Activated effector memory CD4-positive, alpha-beta T cell treated with anti-CD3 and anti-CD28 coated beads, Interleukin-2, amount 50 U/mL, for 16 hours (primary cell): ENCODE results near the gene TRIM43.
"Not testable (repeated sequence)": the region's sequence is repeated elsewhere in the genome, so short reads cannot be mapped to it uniquely, and the experiment has no call there.

Experiments
- DNase-seq: peaks from one replicate; pipeline ENCODE4 v3.0.0-alpha.2; 2020

The TRIM43 gene

GRCh38 chr2:95642360-95642759 is 50.6 kb downstream of the TRIM43 start:
- not testable (repeated sequence) for DNase-seq

- not testable (repeated sequence) for DNase-seq
These were observed 51.1 kb downstream of the TRIM43 start for GRCh38 chr2:95642951-95643350.

- not testable (repeated sequence) for DNase-seq
These were observed 53.5 kb downstream of the TRIM43 start for GRCh38 chr2:95645312-95645711.

- not testable (repeated sequence) for DNase-seq
These were observed 54.6 kb downstream of the TRIM43 start for GRCh38 chr2:95646274-95646994.

- DNase-seq = not testable (repeated sequence)
These were observed 57.2 kb downstream of the TRIM43 start for GRCh38 chr2:95648894-95649544.
